Measurements from ENCODE around the gene MREG. TPM values are rescaled to one million over a fixed set of nuclear protein-coding genes. Genes with fewer than 3 reads are reported as not detected.
"Not testable (repeated sequence)": the region's sequence is repeated elsewhere in the genome, so short reads cannot be mapped to it uniquely, and the experiment has no call there.

The MREG gene
- total RNA-seq, 1 donor from 2014 or later = 1.8 TPM

DNA sequence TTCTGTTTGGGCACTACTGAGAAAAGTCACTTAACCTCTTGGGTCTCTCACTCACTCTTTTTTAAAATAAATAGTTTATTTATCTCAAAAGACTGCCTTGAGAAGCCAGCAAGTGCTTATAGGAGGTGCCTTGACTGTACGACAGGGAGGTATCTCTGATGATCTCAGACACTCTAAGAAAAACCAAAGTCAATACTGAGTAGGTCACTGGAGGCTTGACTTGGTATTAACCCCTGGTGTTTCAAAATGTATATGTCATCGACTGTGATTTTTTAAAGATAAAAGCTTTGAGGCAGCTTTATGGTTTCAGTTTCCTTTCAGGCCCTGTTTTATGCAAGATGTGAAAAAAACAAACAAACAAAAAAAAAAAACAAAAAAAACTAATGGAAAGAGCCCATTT lies 33.7 kb downstream of the MREG start:
- H3K27me3 Mint-ChIP-seq (ENCODE audit: low read depth) = no peaks in the 10 kb centered on the region
- H3K27ac Mint-ChIP-seq (ENCODE audit: unreplicated experiment) = no peak overlapping the region
- H3K36me3 Mint-ChIP-seq (ENCODE audit: low read depth) = peaks cover 4% of the 10 kb centered on the region
- no peak overlapping the region for H3K4me3 Mint-ChIP-seq (ENCODE audit: unreplicated experiment)
- TF ChIP-seq, protein P1, sequence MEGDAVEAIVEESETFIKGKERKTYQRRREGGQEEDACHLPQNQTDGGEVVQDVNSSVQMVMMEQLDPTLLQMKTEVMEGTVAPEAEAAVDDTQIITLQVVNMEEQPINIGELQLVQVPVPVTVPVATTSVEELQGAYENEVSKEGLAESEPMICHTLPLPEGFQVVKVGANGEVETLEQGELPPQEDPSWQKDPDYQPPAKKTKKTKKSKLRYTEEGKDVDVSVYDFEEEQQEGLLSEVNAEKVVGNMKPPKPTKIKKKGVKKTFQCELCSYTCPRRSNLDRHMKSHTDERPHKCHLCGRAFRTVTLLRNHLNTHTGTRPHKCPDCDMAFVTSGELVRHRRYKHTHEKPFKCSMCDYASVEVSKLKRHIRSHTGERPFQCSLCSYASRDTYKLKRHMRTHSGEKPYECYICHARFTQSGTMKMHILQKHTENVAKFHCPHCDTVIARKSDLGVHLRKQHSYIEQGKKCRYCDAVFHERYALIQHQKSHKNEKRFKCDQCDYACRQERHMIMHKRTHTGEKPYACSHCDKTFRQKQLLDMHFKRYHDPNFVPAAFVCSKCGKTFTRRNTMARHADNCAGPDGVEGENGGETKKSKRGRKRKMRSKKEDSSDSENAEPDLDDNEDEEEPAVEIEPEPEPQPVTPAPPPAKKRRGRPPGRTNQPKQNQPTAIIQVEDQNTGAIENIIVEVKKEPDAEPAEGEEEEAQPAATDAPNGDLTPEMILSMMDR (IDR thresholded peaks at IDR 0.05) = no peak
- peaks cover 8% of the 10 kb centered on the region for H3K9me3 Mint-ChIP-seq (ENCODE audit: low read depth)
- H3K4me1 Mint-ChIP-seq (ENCODE audit: low read depth) = no peaks in the 10 kb centered on the region
- DNase-seq (ENCODE audit: low spot score) = no peak

DNA sequence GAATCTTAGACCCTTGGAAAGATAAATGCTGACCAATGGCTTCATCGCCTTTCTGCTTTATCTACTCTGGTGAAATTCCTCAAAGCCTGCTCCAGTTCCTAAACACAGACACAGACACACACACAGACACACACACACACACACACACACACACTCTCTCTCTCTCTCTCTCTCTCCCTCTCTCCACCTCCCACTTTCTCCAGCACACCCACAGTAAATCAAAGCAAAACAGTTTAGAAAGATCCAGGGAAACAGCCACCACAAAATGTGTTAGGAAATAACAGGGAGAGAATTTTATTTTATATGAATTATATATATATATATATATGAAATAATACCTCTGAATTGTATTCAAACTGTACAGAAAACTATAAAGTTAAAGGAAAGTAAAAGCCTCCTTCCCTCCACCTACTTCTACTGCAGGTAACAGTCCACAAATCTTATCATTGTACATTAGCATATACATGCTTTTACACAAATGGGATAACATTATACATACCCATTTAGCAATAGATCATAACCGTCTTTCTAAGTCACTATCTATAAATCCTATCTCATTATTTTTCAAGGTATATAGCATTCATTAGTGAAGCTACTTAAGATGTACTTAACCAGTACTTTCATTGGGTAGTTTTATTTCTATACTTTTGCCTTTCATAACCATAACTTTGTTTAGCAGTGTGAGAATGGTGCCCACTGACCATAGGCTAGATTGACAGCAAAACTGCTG lies 38.5 kb downstream of the MREG start:
- peaks cover 3% of the 10 kb centered on the region for H3K36me3 Mint-ChIP-seq (ENCODE audit: low read depth)
- DNase-seq (ENCODE audit: low spot score) = no peak
- no peaks in the 10 kb centered on the region for H3K27me3 Mint-ChIP-seq (ENCODE audit: low read depth)
- TF ChIP-seq, protein P1 (IDR thresholded peaks at IDR 0.05) = no peak
- H3K27ac Mint-ChIP-seq (ENCODE audit: unreplicated experiment) = no peak overlapping the region
- H3K4me1 Mint-ChIP-seq (ENCODE audit: low read depth) = no peaks in the 10 kb centered on the region
- no peak overlapping the region for H3K4me3 Mint-ChIP-seq (ENCODE audit: unreplicated experiment)
- H3K9me3 Mint-ChIP-seq (ENCODE audit: low read depth) = peaks cover 4% of the 10 kb centered on the region

DNA sequence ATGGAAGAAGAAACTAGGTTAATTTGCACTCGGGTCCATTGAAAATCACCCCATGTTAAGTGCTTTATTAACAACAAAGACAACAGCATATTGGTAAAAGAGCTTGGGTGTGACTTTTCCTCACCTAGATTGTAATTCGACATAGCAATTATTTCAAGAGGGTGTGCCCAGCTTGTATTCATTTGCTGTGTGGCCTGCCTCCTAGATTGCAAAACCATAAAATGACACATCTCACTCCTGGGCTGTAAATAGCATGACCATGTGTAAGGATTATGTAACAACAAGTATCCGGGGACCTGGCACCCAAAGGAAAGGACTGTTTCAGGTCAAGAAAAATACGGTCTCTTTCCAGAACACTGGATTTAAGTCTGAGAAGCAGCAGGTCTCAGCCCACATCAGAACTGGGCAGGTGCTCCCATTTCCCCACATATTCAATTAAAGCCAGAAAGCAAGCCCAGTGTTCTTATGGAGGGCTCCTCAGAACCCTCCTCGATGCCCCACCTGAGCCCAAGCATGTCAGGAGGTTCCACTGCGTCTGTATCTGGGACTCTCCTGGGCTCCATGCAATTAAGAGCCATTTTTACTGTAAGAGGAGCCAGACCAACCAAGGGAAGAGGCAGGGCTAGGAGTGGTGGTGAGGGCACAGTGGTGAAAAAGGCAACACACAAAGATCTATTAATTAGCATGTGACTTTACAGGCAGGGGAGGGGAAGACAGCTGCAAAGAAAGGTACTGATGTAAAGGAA lies 39.2 kb downstream of the MREG start:
- peaks cover 3% of the 10 kb centered on the region for H3K36me3 Mint-ChIP-seq (ENCODE audit: low read depth)
- TF ChIP-seq, protein P1 (IDR thresholded peaks at IDR 0.05) = no peak
- H3K4me1 Mint-ChIP-seq (ENCODE audit: low read depth) = peaks cover 4% of the 10 kb centered on the region
- DNase-seq (ENCODE audit: low spot score) = no peak
- no peak overlapping the region for H3K27ac Mint-ChIP-seq (ENCODE audit: unreplicated experiment)
- H3K27me3 Mint-ChIP-seq (ENCODE audit: low read depth) = no peaks in the 10 kb centered on the region
- H3K9me3 Mint-ChIP-seq (ENCODE audit: low read depth) = peaks cover 4% of the 10 kb centered on the region
- H3K4me3 Mint-ChIP-seq (ENCODE audit: unreplicated experiment) = no peak overlapping the region

DNA sequence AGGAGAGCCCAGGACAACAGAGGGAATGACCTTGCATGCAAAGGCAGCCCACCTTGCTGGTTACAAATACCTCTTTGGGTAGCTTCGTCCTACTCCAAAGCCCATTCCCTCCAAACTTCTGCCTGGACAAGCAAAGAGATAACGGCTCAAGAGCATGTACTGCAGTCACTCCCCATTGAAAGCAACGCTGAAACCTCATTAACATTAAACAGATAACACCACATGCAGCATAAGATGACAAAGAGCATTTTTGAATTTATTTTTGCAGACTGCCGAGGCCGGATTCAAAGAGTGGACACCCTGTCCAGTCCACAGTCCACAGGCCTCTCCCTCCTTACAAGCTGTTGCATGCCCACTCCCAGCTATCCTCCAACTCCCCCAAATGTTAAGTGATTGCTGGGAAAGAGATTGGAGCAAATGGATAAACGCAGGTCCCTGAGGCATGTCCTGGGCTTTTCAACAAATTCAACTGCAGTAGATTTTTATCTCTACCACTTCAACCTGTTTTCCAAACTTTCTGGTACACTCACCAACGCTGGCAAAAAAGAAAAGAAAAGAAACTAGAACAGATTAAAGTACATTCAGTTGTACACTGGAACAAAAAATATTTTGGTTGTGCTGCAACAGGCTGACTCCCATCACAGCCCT lies 40.1 kb downstream of the MREG start:
- Mint-ChIP-seq H3K27ac (ENCODE audit: unreplicated experiment) (no peak overlapping the region), H3K4me3 (ENCODE audit: unreplicated experiment) (no peak overlapping the region), H3K4me1 (ENCODE audit: low read depth) (peaks cover 6% of the 10 kb centered on the region), H3K27me3 (ENCODE audit: low read depth) (no peaks in the 10 kb centered on the region), H3K36me3 (ENCODE audit: low read depth) (peaks cover 3% of the 10 kb centered on the region), H3K9me3 (ENCODE audit: low read depth) (peaks cover 4% of the 10 kb centered on the region)
- no peak for DNase-seq (ENCODE audit: low spot score)
- TF ChIP-seq, protein P1 (IDR thresholded peaks at IDR 0.05) = no peak

DNA sequence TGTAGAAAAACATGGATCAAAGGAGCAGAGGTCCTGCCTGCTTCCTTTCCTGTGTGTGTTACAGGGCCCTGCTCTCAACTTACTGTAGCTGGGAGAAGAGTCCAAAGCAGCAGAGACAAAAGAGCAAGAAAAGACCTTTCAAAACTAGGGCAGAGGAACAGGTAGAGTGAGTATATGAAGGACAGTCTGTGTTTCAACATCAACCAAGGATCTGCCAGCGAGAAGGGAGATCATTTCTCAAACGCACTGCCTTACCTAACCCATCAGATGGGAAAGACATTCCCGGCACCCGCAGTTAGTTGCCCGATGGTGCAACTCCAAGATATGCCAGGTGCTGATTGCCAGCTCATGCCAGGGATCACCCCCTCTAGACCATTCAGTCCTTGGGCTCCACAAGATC lies 41.7 kb downstream of the MREG start:
- peaks cover 11% of the 10 kb centered on the region for H3K4me1 Mint-ChIP-seq (ENCODE audit: low read depth)
- TF ChIP-seq, protein P1 (IDR thresholded peaks at IDR 0.05) = no peak
- H3K4me3 Mint-ChIP-seq (ENCODE audit: unreplicated experiment) = no peak overlapping the region
- H3K9me3 Mint-ChIP-seq (ENCODE audit: low read depth) = peaks cover 4% of the 10 kb centered on the region
- H3K27me3 Mint-ChIP-seq (ENCODE audit: low read depth) = no peaks in the 10 kb centered on the region
- H3K36me3 Mint-ChIP-seq (ENCODE audit: low read depth) = peaks cover 1% of the 10 kb centered on the region
- no peak overlapping the region for H3K27ac Mint-ChIP-seq (ENCODE audit: unreplicated experiment)
- DNase-seq (ENCODE audit: low spot score) = no peak

DNA sequence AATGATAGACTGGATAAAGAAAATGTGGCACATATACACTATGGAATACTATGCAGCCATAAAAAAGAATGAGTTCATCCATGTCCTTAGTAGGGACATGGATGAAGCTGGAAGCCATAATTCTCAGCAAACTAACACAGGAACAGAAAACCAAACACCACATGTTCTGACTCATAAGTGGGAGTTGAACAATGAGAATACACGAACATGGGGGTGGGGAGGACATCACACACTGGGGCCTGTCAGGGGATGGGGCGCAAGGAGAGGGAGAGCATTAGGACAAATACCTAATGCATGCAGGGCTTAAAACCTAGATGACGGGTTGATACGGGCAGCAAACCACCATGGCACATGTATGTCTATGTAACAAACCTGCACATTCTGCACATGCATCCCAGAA lies 42.5 kb downstream of the MREG start:
- peaks cover 11% of the 10 kb centered on the region for H3K4me1 Mint-ChIP-seq (ENCODE audit: low read depth)
- not testable (repeated sequence) for H3K36me3 Mint-ChIP-seq (ENCODE audit: low read depth); H3K27ac Mint-ChIP-seq (ENCODE audit: unreplicated experiment); H3K9me3 Mint-ChIP-seq (ENCODE audit: low read depth); H3K27me3 Mint-ChIP-seq (ENCODE audit: low read depth); DNase-seq (ENCODE audit: low spot score); H3K4me3 Mint-ChIP-seq (ENCODE audit: unreplicated experiment)
